AG04450 (cell line): ENCODE data around the gene MAD1L1. TPM values are rescaled to one million over a fixed set of nuclear protein-coding genes. Genes with fewer than 3 reads are reported as not detected.

Experiments used
- CTCF ChIA-PET: fragments of 300-600, 350-600 bp; formaldehyde crosslinking; extraction: SDS; loops from one replicate; lab custom pipeline; 2022; ENCODE audit warnings: antibody characterized with exemption, inconsistent platforms; lab: Charles Lee
- POLR2A ChIA-PET: fragments of 350-600 bp; formaldehyde crosslinking; extraction: SDS; loops from one replicate; lab custom pipeline; 2021; ENCODE audit warnings: antibody characterized with exemption, inconsistent platforms; lab: Yijun Ruan, JAX
- DNase-seq: peaks from one replicate; pipeline ENCODE4 v3.0.0-alpha.2; 2011; ENCODE audit warnings: low read depth, low spot score
- H3K27ac ChIP-seq: one replicate; pipeline ENCODE4 v1.5.1; 2012; ENCODE audit warnings: low read depth, low read length, control low read depth
- H3K27me3 ChIP-seq: one replicate; pipeline ENCODE4 v1.6.0; 2012; ENCODE audit warnings: low read length; ENCODE audit not compliant: control insufficient read depth, insufficient read depth
- H3K4me3 ChIP-seq: 2 replicates; pipeline ENCODE4 v1.5.1; 2011; ENCODE audit warnings: mild to moderate bottlenecking, low read depth, low read length, control low read depth
- H3K9me3 ChIP-seq: 2 replicates; pipeline ENCODE4 v1.5.1; 2012; ENCODE audit warnings: low read length; ENCODE audit not compliant: control insufficient read depth, insufficient read depth
- polyA plus RNA-seq: library from polyadenylated mRNA; depleted of rRNA; stranded (reverse); fragments of >200 nt; gene quantifications from 2 replicates; pipeline ENCODE4 v1.2.3, GENCODE V29; 2011
- TF ChIP-seq, protein P1 (sequence below): IDR thresholded peaks from 2 replicates; pipeline ENCODE4 v1.5.1; 2011; ENCODE audit warnings: low read depth, low read length, control low read depth, inconsistent platforms

Gene MAD1L1
- polyA plus RNA-seq, 1 experiment, result 11.9 TPM

DNA sequence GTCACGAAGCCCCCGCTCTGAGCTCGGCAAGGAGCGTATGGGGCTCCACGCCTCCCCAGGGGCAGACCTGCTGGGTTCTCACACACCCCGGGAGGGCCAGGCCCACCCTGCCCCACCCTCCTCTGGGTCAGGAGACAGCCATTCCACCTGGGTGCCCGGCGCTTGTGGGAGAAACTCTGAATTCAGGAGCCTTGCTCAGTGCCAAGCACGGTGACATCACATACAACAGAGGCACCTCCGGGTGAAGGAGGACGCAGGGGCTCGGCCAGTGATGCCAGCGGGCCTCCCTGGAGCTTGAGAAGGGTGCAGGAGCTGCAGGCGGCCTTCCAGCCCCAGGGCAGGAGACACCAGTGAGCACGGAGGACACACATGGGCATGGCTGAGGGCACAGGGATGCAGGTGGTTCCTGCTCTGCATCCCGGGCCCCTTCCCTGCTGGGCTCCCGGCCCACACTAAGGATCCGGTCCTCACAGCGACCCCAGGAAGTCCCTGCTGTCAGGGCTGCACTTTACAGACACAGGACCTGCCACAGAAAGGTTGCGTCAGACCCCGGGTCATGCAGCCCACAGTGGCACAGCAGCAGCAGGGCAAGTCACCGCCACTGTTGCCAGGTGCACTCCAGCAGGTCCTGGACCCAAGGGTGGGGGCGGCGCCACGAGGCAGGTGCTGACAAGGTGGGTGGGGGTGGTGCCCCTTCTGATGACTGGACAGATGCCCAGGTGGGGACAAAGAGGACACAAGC, 108.0 kb downstream of the MAD1L1 start:
- no peak for DNase-seq
- ChIA-PET POLR2A (no interaction called here), CTCF (no interaction called here)
- H3K4me3 ChIP-seq, result no peak overlapping the region
- H3K27ac ChIP-seq, result no peak overlapping the region
- TF ChIP-seq, protein P1, sequence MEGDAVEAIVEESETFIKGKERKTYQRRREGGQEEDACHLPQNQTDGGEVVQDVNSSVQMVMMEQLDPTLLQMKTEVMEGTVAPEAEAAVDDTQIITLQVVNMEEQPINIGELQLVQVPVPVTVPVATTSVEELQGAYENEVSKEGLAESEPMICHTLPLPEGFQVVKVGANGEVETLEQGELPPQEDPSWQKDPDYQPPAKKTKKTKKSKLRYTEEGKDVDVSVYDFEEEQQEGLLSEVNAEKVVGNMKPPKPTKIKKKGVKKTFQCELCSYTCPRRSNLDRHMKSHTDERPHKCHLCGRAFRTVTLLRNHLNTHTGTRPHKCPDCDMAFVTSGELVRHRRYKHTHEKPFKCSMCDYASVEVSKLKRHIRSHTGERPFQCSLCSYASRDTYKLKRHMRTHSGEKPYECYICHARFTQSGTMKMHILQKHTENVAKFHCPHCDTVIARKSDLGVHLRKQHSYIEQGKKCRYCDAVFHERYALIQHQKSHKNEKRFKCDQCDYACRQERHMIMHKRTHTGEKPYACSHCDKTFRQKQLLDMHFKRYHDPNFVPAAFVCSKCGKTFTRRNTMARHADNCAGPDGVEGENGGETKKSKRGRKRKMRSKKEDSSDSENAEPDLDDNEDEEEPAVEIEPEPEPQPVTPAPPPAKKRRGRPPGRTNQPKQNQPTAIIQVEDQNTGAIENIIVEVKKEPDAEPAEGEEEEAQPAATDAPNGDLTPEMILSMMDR, result no peak
- no peaks in the 10 kb centered on the region for H3K9me3 ChIP-seq
- H3K27me3 ChIP-seq, result no peaks in the 10 kb centered on the region

DNA sequence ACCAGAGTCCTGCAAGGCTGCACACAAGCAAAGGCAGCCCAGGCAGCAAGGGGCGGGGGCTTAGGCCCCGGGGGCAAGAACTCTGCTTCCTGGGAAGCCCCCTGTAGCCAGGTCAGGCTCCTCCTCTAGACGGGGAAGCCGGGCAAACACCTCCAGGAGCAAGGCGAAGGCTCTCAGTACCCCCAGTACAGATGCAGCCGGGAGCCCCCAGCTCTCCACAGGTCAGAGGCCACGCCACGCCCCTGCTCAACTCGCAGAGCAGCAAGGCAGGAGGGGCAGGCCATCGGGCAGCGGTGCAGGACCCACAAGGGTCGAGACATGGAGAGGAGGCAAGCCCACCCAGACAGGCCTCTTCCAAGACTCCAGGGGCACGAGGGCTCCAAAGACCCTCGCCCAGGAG, 108.8 kb downstream of the MAD1L1 start:
- no peaks in the 10 kb centered on the region for H3K27me3 ChIP-seq
- no peak overlapping the region for H3K27ac ChIP-seq
- TF ChIP-seq, protein P1, result no peak
- no peak for DNase-seq
- POLR2A ChIA-PET, result no interaction called here
- H3K4me3 ChIP-seq, result no peak overlapping the region
- CTCF ChIA-PET, result interaction anchor here (0.7 kb wide), 1 partner anchor 20 kb away, joined by 3 read pairs; no protein-coding TSS in a partner anchor
- no peaks in the 10 kb centered on the region for H3K9me3 ChIP-seq

DNA sequence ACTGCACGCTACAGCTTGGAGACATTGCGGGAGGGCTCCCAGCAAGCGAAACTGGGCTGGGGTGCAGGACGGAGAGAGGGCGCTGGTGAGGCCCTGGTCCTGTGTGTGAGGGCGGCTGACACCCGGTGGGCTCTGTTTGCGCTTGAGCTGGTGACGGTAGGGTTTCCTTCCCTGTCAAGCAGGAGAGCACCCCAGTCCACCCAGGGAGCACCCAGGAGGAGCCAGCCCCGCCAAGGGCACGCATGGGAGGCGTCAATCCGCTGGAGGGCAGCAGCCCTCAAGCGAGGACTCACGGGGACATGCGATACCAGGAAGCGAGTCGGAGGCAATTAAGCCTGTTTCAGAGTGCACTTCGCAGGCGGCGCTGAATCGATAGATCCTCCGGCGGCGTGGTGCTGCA, 109.4 kb downstream of the MAD1L1 start:
- no peaks in the 10 kb centered on the region for H3K27me3 ChIP-seq
- no peak for DNase-seq
- TF ChIP-seq, protein P1, result no peak
- CTCF ChIA-PET, result interaction anchor here (0.7 kb wide), 1 partner anchor 19 kb away, joined by 3 read pairs; no protein-coding TSS in a partner anchor
- H3K4me3 ChIP-seq, result no peak overlapping the region
- H3K9me3 ChIP-seq, result no peaks in the 10 kb centered on the region
- no peak overlapping the region for H3K27ac ChIP-seq
- POLR2A ChIA-PET, result no interaction called here

DNA sequence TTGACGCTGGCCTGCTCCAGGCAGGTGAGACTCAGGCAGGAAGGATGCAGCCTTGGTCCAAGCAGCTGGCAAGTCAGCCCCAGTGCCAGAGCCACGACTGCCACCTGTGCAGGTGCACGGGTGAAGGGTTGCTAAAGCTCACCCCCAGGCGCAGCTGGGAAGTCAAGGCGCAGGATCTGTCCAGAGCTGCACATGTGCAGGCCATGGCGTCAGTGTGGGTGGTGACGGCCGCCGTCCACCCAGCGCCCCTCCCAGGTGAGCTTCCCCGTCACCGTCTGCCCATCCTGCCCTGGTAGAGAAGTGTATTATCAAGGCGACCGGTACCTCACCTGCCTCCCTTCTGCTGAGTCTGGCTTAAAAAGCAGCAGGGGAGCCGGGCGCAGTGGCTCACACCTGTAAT, 110.1 kb downstream of the MAD1L1 start:
- ChIA-PET POLR2A (no interaction called here), CTCF (no interaction called here)
- Histone ChIP-seq H3K9me3 (no peaks in the 10 kb centered on the region), H3K27me3 (no peaks in the 10 kb centered on the region), H3K27ac (no peak overlapping the region), H3K4me3 (no peak overlapping the region)
- DNase-seq, result no peak
- TF ChIP-seq, protein P1, result no peak

DNA sequence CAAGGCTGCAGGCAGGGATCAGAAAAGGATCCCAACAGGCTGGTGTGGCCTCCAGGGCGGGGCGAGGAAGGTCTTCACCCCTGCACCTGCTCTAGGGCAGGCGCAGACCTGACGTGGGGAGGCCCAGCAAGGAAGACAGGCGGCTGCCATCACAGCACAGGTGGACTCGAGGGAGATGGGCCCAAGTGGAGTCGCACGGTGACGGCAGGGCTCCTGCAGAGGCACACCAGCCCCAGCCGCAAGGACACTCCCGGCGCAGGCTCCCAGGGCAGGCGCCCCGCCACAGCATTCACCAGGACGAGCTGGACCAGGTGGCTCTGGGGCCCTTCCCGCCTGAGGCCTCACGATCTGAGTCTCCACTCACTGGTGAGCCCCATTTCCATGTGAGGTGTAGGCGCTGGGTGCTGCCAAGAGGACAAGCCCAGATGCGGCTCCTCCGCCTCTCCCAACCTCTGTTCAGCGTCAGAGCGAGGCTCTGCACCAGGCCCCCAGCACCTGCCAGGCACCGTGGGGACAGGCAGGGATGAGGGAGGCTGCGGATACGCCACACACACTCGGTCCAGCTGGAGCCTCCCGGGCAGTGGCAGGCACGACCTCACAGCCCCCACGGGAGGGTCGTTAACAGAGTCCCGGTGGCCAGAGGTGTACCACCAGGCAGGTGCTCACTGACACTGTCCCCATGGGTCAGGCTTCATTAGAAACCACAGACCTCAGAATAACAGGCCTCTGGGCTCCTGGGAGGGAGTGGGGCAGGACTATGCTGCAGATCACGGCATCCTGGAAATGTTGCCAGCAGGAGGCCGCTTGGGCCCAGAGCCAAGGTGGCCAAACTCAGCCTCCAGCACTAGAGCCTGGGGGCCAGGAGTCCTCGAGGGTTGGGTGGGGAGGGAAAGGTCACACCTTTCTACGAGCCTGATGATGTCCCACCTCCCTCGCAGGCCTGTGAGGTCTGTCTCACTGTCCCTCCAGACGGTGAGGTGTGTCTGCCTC, 111.6 kb downstream of the MAD1L1 start:
- DNase-seq, result no peak
- POLR2A ChIA-PET, result no interaction called here

More for the DNA sequence above, 111.6 kb downstream of the MAD1L1 start:
- TF ChIP-seq, protein P1, result no peak
- Histone ChIP-seq H3K27me3 (no peaks in the 10 kb centered on the region), H3K4me3 (no peak overlapping the region), H3K27ac (no peak overlapping the region), H3K9me3 (no peaks in the 10 kb centered on the region; the same call in 1 of the 2 replicates)
- CTCF ChIA-PET, result no interaction called here
